Tibial nerve (tissue), 4 donors: ENCODE measurements around the gene SCN4B. TPM values are rescaled to one million over a fixed set of nuclear protein-coding genes. Genes with fewer than 3 reads are reported as not detected.

Experiments
- DNase-seq, 2 donors: peaks; one replicate each; pipeline ENCODE4 v3.0.0-alpha.2; 2019; ENCODE audit warnings: low spot score in 2 of 2
- H3K27ac ChIP-seq, 4 donors: fragments of 200-600 bp; sonication (generic) in 3 of 4; one replicate each; pipeline ENCODE4 v1.5.1; 2017 to 2019; ENCODE audit warnings: mild to moderate bottlenecking in 1 of 4
- H3K27me3 ChIP-seq, 2 donors: fragments of 200-600 bp; sonication (generic) in 1 of 2; one replicate each; pipeline versions ENCODE4 v1.5.1 to v1.6.0; 2017 to 2019
- H3K36me3 ChIP-seq, 3 donors: fragments of 200-600 bp; sonication (generic); one replicate each; pipeline ENCODE4 v1.5.1; 2018 to 2019
- H3K4me1 ChIP-seq, 4 donors: fragments of 200-600 bp; sonication (generic) in 3 of 4; one replicate each; pipeline ENCODE4 v1.5.1; 2017 to 2019
- H3K4me3 ChIP-seq, 4 donors: fragments of 200-600 bp; sonication (generic) in 3 of 4; one replicate each; pipeline ENCODE4 v1.5.1; 2017 to 2019; ENCODE audit warnings: mild to moderate bottlenecking in 1 of 4, moderate library complexity in 1 of 4
- H3K9me3 ChIP-seq, 4 donors: fragments of 200-600 bp; sonication (generic) in 3 of 4; one replicate each; pipeline ENCODE4 v1.5.1; 2017 to 2019
- CTCF ChIP-seq, 5 experiments: fragments of 200-600 bp in 3 of 5; fragments of 450-650 bp in 2 of 5; sonication (generic) in 3 of 5; IDR thresholded peaks; one replicate each; pipeline ENCODE4 v1.5.1; 2016 to 2019; ENCODE audit warnings: antibody characterized with exemption in 5 of 5, mild to moderate bottlenecking in 3 of 5, moderate library complexity in 2 of 5
- EP300 ChIP-seq, 2 donors: sonication (generic); formaldehyde crosslinking; IDR thresholded peaks; one replicate each; pipeline ENCODE4 v1.6.1; 2017; ENCODE audit warnings: antibody characterized with exemption in 2 of 2, mild to moderate bottlenecking in 1 of 2
- POLR2A ChIP-seq, 2 donors: fragments of 450-650 bp; IDR thresholded peaks; one replicate each; pipeline ENCODE4 v1.6.1; 2017; ENCODE audit warnings: antibody characterized with exemption in 2 of 2, mild to moderate bottlenecking in 2 of 2, moderate library complexity in 2 of 2
- WGBS, 2 donors: methylation state at CpG; one replicate each; pipeline ENCODE4 v1.1.5; 2018; 5-methylcytosine and 5-hydroxymethylcytosine counted together
- total RNA-seq, 4 donors: library from RNA; depleted of rRNA; stranded (reverse); fragments of >200 nt; gene quantifications; one replicate each; pipeline ENCODE4 v1.1.0, GENCODE V29; 2016

SCN4B gene
- total RNA-seq, 4 donors from 2014 or later: 0.66 to 4.1 (median 1.1) TPM

GRCh38 chr11:118117790-118118601 is 34.6 kb downstream of the SCN4B start:
- Histone ChIP-seq H3K27me3 (peaks cover 0 to 8% of the 10 kb centered on the region in 2 donors), H3K27ac (no peak overlapping the region), H3K36me3 (no peaks in the 10 kb centered on the region), H3K9me3 (no peaks in the 10 kb centered on the region), H3K4me3 (no peak overlapping the region), H3K4me1 (no peaks in the 10 kb centered on the region)
- DNase-seq: no peak
- WGBS, 2 donors: 75 to 81% methylated on average over 6 to 9 of the region's 9 CpGs
- TF ChIP-seq POLR2A (IDR thresholded peaks at IDR 0.05): no peak
- no peak for TF ChIP-seq CTCF (IDR thresholded peaks at IDR 0.05)
- no peak for TF ChIP-seq EP300 (IDR thresholded peaks at IDR 0.05)

- no peak overlapping the region for H3K27ac ChIP-seq
- WGBS, 2 donors: 87 to 90% methylated on average over 7 of the region's 7 CpGs
- H3K4me3 ChIP-seq: no peak overlapping the region
- H3K9me3 ChIP-seq: no peaks in the 10 kb centered on the region
- TF ChIP-seq POLR2A (IDR thresholded peaks at IDR 0.05): no peak
- TF ChIP-seq EP300 (IDR thresholded peaks at IDR 0.05): no peak
- TF ChIP-seq CTCF (IDR thresholded peaks at IDR 0.05): no peak
- H3K4me1 ChIP-seq: no peaks in the 10 kb centered on the region
- H3K36me3 ChIP-seq: no peaks in the 10 kb centered on the region
- peaks cover 0 to 8% of the 10 kb centered on the region in 2 donors for H3K27me3 ChIP-seq
- no peak for DNase-seq
Measured at GRCh38 chr11:118115048-118115447, 37.6 kb downstream of the SCN4B start.

GRCh38 chr11:118114266-118114665 is 38.4 kb downstream of the SCN4B start:
- DNase-seq: no peak
- WGBS, 2 donors: 44 to 85% methylated on average over 1 of the region's 1 CpG

GRCh38 chr11:118112711-118113430 is 39.8 kb downstream of the SCN4B start:
- WGBS, 2 donors: 88 to 90% methylated on average over 11 of the region's 11 CpGs
- no peak for TF ChIP-seq POLR2A (IDR thresholded peaks at IDR 0.05)
- no peak for TF ChIP-seq EP300 (IDR thresholded peaks at IDR 0.05)
- TF ChIP-seq CTCF (IDR thresholded peaks at IDR 0.05): no peak
- no peak overlapping the region for H3K27ac ChIP-seq
- no peak for DNase-seq
- no peaks in the 10 kb centered on the region for H3K36me3 ChIP-seq
- peaks cover 0 to 8% of the 10 kb centered on the region in 2 donors for H3K27me3 ChIP-seq
- no peaks in the 10 kb centered on the region for H3K9me3 ChIP-seq
- H3K4me1 ChIP-seq: no peaks in the 10 kb centered on the region
- H3K4me3 ChIP-seq: no peak overlapping the region

More at GRCh38 chr11:118114266-118114665, 38.4 kb downstream of the SCN4B start:
- Histone ChIP-seq H3K27me3 (peaks cover 0 to 8% of the 10 kb centered on the region in 2 donors), H3K36me3 (no peaks in the 10 kb centered on the region), H3K27ac (no peak overlapping the region), H3K9me3 (no peaks in the 10 kb centered on the region), H3K4me1 (no peaks in the 10 kb centered on the region), H3K4me3 (no peak overlapping the region)
- TF ChIP-seq EP300 (IDR thresholded peaks at IDR 0.05): no peak
- TF ChIP-seq POLR2A (IDR thresholded peaks at IDR 0.05): no peak
- no peak for TF ChIP-seq CTCF (IDR thresholded peaks at IDR 0.05)

- Histone ChIP-seq H3K9me3 (no peaks in the 10 kb centered on the region), H3K27me3 (no peaks in the 10 kb centered on the region), H3K27ac (no peak overlapping the region), H3K36me3 (no peaks in the 10 kb centered on the region), H3K4me1 (no peaks in the 10 kb centered on the region), H3K4me3 (no peak overlapping the region)
- 81 to 82% methylated on average over 6 of the region's 6 CpGs for WGBS, 2 donors
- no peak for DNase-seq
- TF ChIP-seq EP300 (IDR thresholded peaks at IDR 0.05): no peak
- TF ChIP-seq CTCF (IDR thresholded peaks at IDR 0.05): no peak
- no peak for TF ChIP-seq POLR2A (IDR thresholded peaks at IDR 0.05)
Measured at GRCh38 chr11:118111744-118112035, 40.9 kb downstream of the SCN4B start.
